HEK293 (cell line): ENCODE results near the gene CCDC102B.

Experiments
- CTCF ChIA-PET: fragments of 350-600 bp; formaldehyde crosslinking; extraction: SDS; loops from one replicate; lab custom pipeline; 2021; ENCODE audit warnings: antibody characterized with exemption; lab: Yijun Ruan, JAX
- POLR2A ChIA-PET: fragments of 300-600 bp; formaldehyde crosslinking; extraction: SDS; loops from one replicate; lab custom pipeline; 2020; ENCODE audit warnings: antibody characterized with exemption, inconsistent platforms; lab: Yijun Ruan, JAX
- H3K27ac ChIP-seq: fragments of 200-500 bp; sonication (Bioruptor generic); 2 replicates; pipeline ENCODE4 v1.5.1; 2014; ENCODE audit warnings: low read depth, low read length, control low read depth, inconsistent platforms; ENCODE audit errors: extremely low read depth
- H3K36me3 ChIP-seq, 2 experiments: fragments of 200-500 bp in 1 of 2; sonication (Bioruptor generic) in 1 of 2; 1 replicate in 1 of 2; 2 replicates in 1 of 2; pipeline ENCODE4 v1.5.1; 2014 to 2017; ENCODE audit warnings: inconsistent platforms in 2 of 2, low read length in 2 of 2; ENCODE audit not compliant: control insufficient read depth in 2 of 2, insufficient read depth in 1 of 2
- H3K4me1 ChIP-seq: fragments of 200-500 bp; sonication (Bioruptor generic); 2 replicates; pipeline ENCODE4 v1.5.1; 2014; ENCODE audit warnings: mild to moderate bottlenecking, low read length, inconsistent platforms; ENCODE audit not compliant: control insufficient read depth, insufficient read depth
- H3K4me3 ChIP-seq: 2 replicates; pipeline ENCODE4 v1.5.1; 2011; ENCODE audit warnings: low read depth, mild to moderate bottlenecking, control low read depth, low read length, moderate library complexity
- H3K9me3 ChIP-seq: fragments of 200-500 bp; sonication (Bioruptor generic); 2 replicates; pipeline ENCODE4 v1.5.1; 2014; ENCODE audit warnings: low read depth, low read length, inconsistent platforms; ENCODE audit not compliant: control insufficient read depth, insufficient read depth
- ATF2 ChIP-seq: fragments of 450-650 bp; formaldehyde crosslinking; IDR thresholded peaks from 2 replicates; pipeline ENCODE4 v1.5.1; 2016; ENCODE audit warnings: missing biosample characterization, missing genetic modification characterization, low read depth
- BCL11B ChIP-seq: fragments of 450-650 bp; formaldehyde crosslinking; IDR thresholded peaks from 2 replicates; pipeline ENCODE4 v1.5.1; 2016; ENCODE audit warnings: low read depth, missing biosample characterization, missing genetic modification characterization
- EGR2 ChIP-seq: fragments of 450-650 bp; formaldehyde crosslinking; IDR thresholded peaks from 2 replicates; pipeline ENCODE4 v1.5.1; 2016; ENCODE audit warnings: low read depth, missing biosample characterization, missing genetic modification characterization
- IKZF3 ChIP-seq: fragments of 450-650 bp; IDR thresholded peaks from 2 replicates; pipeline ENCODE4 v1.5.0; 2018; ENCODE audit warnings: missing biosample characterization, mild to moderate bottlenecking, missing genetic modification characterization, moderate library complexity
- KLF7 ChIP-seq: fragments of 450-650 bp; formaldehyde crosslinking; IDR thresholded peaks from 2 replicates; pipeline ENCODE4 v1.5.1; 2016; ENCODE audit warnings: missing biosample characterization, missing genetic modification characterization, borderline replicate concordance
- REPIN1 ChIP-seq: fragments of 450-650 bp; formaldehyde crosslinking; IDR thresholded peaks from 2 replicates; pipeline ENCODE4 v1.5.1; 2017; ENCODE audit warnings: missing biosample characterization, missing genetic modification characterization, low read depth
- SP3 ChIP-seq: fragments of 450-650 bp; formaldehyde crosslinking; IDR thresholded peaks from 2 replicates; pipeline ENCODE4 v1.5.1; 2016; ENCODE audit warnings: missing biosample characterization, missing genetic modification characterization
- TCF7L2 ChIP-seq: IDR thresholded peaks from 2 replicates; pipeline ENCODE4 v1.6.1; 2011; ENCODE audit warnings: low read depth, mild to moderate bottlenecking, inconsistent platforms, low read length, moderate library complexity, borderline replicate concordance
- TRIM28 ChIP-seq: IDR thresholded peaks from 2 replicates; pipeline ENCODE4 v1.6.1; 2011; ENCODE audit warnings: low read length, control low read depth, borderline replicate concordance
- ZBTB21 ChIP-seq: fragments of 450-650 bp; formaldehyde crosslinking; IDR thresholded peaks from 2 replicates; pipeline ENCODE4 v1.5.1; 2017; ENCODE audit warnings: missing biosample characterization, missing genetic modification characterization
- ZBTB8A ChIP-seq: fragments of 450-650 bp; formaldehyde crosslinking; IDR thresholded peaks from 2 replicates; pipeline ENCODE4 v1.5.1; 2016; ENCODE audit warnings: missing biosample characterization, missing genetic modification characterization
- ZFP37 ChIP-seq: fragments of 450-650 bp; formaldehyde crosslinking; IDR thresholded peaks from 2 replicates; pipeline ENCODE4 v1.5.1; 2016; ENCODE audit warnings: missing biosample characterization, missing genetic modification characterization
- ZNF18 ChIP-seq: fragments of 450-650 bp; formaldehyde crosslinking; IDR thresholded peaks from 2 replicates; pipeline ENCODE4 v1.5.1; 2016; ENCODE audit warnings: missing biosample characterization, missing genetic modification characterization
- ZNF280C ChIP-seq: fragments of 450-650 bp; formaldehyde crosslinking; IDR thresholded peaks from 2 replicates; pipeline ENCODE4 v1.5.1; 2016; ENCODE audit warnings: missing biosample characterization, missing genetic modification characterization
- ZNF341 ChIP-seq: fragments of 450-650 bp; formaldehyde crosslinking; IDR thresholded peaks from 2 replicates; pipeline ENCODE4; 2016; ENCODE audit warnings: low read depth, missing biosample characterization, missing genetic modification characterization
- ZNF398 ChIP-seq: fragments of 450-650 bp; formaldehyde crosslinking; IDR thresholded peaks from 2 replicates; pipeline ENCODE4 v1.5.1; 2017; ENCODE audit warnings: missing biosample characterization, missing genetic modification characterization
- ZNF449 ChIP-seq: fragments of 450-650 bp; formaldehyde crosslinking; IDR thresholded peaks from 2 replicates; pipeline ENCODE4 v1.5.1; 2017; ENCODE audit warnings: missing biosample characterization, mild to moderate bottlenecking, missing genetic modification characterization, moderate library complexity
- ZNF513 ChIP-seq: fragments of 450-650 bp; IDR thresholded peaks from 2 replicates; pipeline ENCODE4 v1.5.1; 2018; ENCODE audit warnings: missing biosample characterization, missing genetic modification characterization
- ZNF529 ChIP-seq: fragments of 450-650 bp; formaldehyde crosslinking; IDR thresholded peaks from 2 replicates; pipeline ENCODE4 v1.5.1; 2017; ENCODE audit warnings: missing genetic modification characterization, missing biosample characterization; ENCODE audit not compliant: insufficient replicate concordance
- ZNF544 ChIP-seq: fragments of 450-650 bp; formaldehyde crosslinking; IDR thresholded peaks from 2 replicates; pipeline ENCODE4 v1.5.0; 2017; ENCODE audit warnings: missing biosample characterization, missing genetic modification characterization
- ZNF660 ChIP-seq: fragments of 450-650 bp; IDR thresholded peaks from 2 replicates; pipeline ENCODE4 v1.5.1; 2018; ENCODE audit warnings: missing biosample characterization, mild to moderate bottlenecking, missing genetic modification characterization
- ZNF785 ChIP-seq: fragments of 450-650 bp; formaldehyde crosslinking; IDR thresholded peaks from 2 replicates; pipeline ENCODE4 v1.5.1; 2016; ENCODE audit warnings: missing biosample characterization, missing genetic modification characterization
- ZSCAN30 ChIP-seq: fragments of 450-650 bp; IDR thresholded peaks from 2 replicates; pipeline ENCODE4 v1.5.1; 2018; ENCODE audit warnings: missing biosample characterization, mild to moderate bottlenecking, missing genetic modification characterization, moderate library complexity

The CCDC102B gene

GRCh38 chr18:68916734-68917133 lies 118.9 kb downstream of the CCDC102B start (continued):
- no peak for TF ChIP-seq ZNF18 (tag by site-specific recombination)
- TF ChIP-seq EGR2: no peak
- no peak for TF ChIP-seq ATF2
- no peak for TF ChIP-seq REPIN1 (tag by site-specific recombination)
- TF ChIP-seq KLF7 (tag by site-specific recombination): no peak
- no peak for TF ChIP-seq IKZF3 (tag by site-specific recombination)
- TF ChIP-seq ZFP37 (tag by site-specific recombination): no peak

- POLR2A ChIA-PET: no interaction called here
- no peaks in the 10 kb centered on the region for H3K36me3 ChIP-seq
- TF ChIP-seq TCF7L2 (no peak), ZSCAN30 (tag by site-specific recombination) (no peak), TRIM28 (no peak), ZNF785 (tag by site-specific recombination) (no peak), ZNF529 (tag by site-specific recombination) (no peak), ZNF341 (tag by site-specific recombination) (no peak), BCL11B (tag by site-specific recombination) (no peak), ZNF449 (no peak), ZBTB21 (tag by site-specific recombination) (no peak), ZNF280C (tag by site-specific recombination) (no peak), ZNF544 (tag by site-specific recombination) (no peak), ZNF660 (tag by site-specific recombination) (no peak), SP3 (tag by site-specific recombination) (no peak), ZNF398 (no peak), ZBTB8A (tag by site-specific recombination) (no peak), ZNF513 (tag by site-specific recombination) (no peak)
- TF ChIP-seq, all 188 proteins: peak for 0
- no peaks in the 10 kb centered on the region for H3K9me3 ChIP-seq
- no peak overlapping the region for H3K27ac ChIP-seq
- no peaks in the 10 kb centered on the region for H3K4me1 ChIP-seq
- CTCF ChIA-PET: no interaction called here
- no peak overlapping the region for H3K4me3 ChIP-seq
These were observed 120.3 kb downstream of the CCDC102B start for GRCh38 chr18:68918216-68918615.
